IMR-90 (cell line): ENCODE results near the gene YBX1. TPM values are rescaled to one million over a fixed set of nuclear protein-coding genes. Genes with fewer than 3 reads are reported as not detected.

Experiments
- ATAC-seq: fragments of 200-7000 bp; cut with Tn5 transposase; 2 replicates; pipeline ENCODE4 v1.9.1; 2020; ENCODE audit warnings: low read depth, mild to moderate bottlenecking, moderate library complexity
- BruUV-seq: library from RNA; stranded (reverse); fragments of 400-500 nt; replicated peaks from 2 replicates; lab custom pipeline; 2021; lab: Mats Ljungman, UMichigan
- CTCF ChIA-PET: fragments of 300-600 bp; formaldehyde crosslinking; extraction: SDS; loops from one replicate; lab custom pipeline; 2021; ENCODE audit warnings: antibody characterized with exemption; lab: Yijun Ruan, JAX
- POLR2A ChIA-PET: fragments of 300-600 bp; sonication (Branson Sonifier 250); formaldehyde crosslinking; loops from one replicate; lab custom pipeline; 2022; ENCODE audit warnings: antibody characterized with exemption; ENCODE audit not compliant: unreplicated experiment; lab: Charles Lee
- DNase-seq: peaks from one replicate; pipeline ENCODE4 v3.0.0; 2013
- H2AFZ ChIP-seq: replicated peaks from 2 replicates; pipeline ENCODE3; 2013; ENCODE audit warnings: low read length, mild to moderate bottlenecking; ENCODE audit not compliant: poor library complexity
- H2AK5ac ChIP-seq: 2 replicates; pipeline ENCODE4 v1.6.1; 2013; ENCODE audit warnings: low read depth, low read length, inconsistent platforms
- H2AK9ac ChIP-seq: replicated peaks from 2 replicates; pipeline ENCODE3; 2013; ENCODE audit warnings: mild to moderate bottlenecking, low read depth, low read length, moderate library complexity; ENCODE audit not compliant: poor library complexity
- H2BK120ac ChIP-seq: 2 replicates; pipeline ENCODE4 v1.6.1; 2013; ENCODE audit warnings: low read depth, low read length, inconsistent platforms
- H2BK15ac ChIP-seq: 3 replicates; pipeline ENCODE4 v1.6.1; 2013; ENCODE audit warnings: low read depth, low read length, inconsistent platforms
- H2BK20ac ChIP-seq: 2 replicates; pipeline ENCODE4 v1.6.1; 2013; ENCODE audit warnings: low read depth, mild to moderate bottlenecking, inconsistent platforms, low read length, moderate library complexity
- H2BK5ac ChIP-seq: 2 replicates; pipeline ENCODE4 v1.6.1; 2013; ENCODE audit warnings: mild to moderate bottlenecking, low read depth, low read length, inconsistent platforms; ENCODE audit not compliant: poor library complexity, severe bottlenecking
- H3K14ac ChIP-seq: replicated peaks from 2 replicates; pipeline ENCODE4 v1.6.1; 2013; ENCODE audit warnings: low read depth, low read length, inconsistent platforms
- H3K18ac ChIP-seq: 2 replicates; pipeline ENCODE4 v1.6.1; 2013; ENCODE audit warnings: low read depth, low read length, control low read depth
- H3K23ac ChIP-seq: 2 replicates; pipeline ENCODE4 v1.6.1; 2013; ENCODE audit warnings: low read depth, low read length, inconsistent platforms
- H3K27ac ChIP-seq: 2 replicates; pipeline ENCODE4 v1.5.1; 2013; ENCODE audit warnings: mild to moderate bottlenecking, control low read depth, low read length; ENCODE audit not compliant: insufficient read depth
- H3K27me3 ChIP-seq: 2 replicates; pipeline ENCODE4 v1.6.1; 2013; ENCODE audit warnings: low read length; ENCODE audit not compliant: control insufficient read depth, insufficient read depth
- H3K36me3 ChIP-seq: 2 replicates; pipeline ENCODE4 v1.6.1; 2013; ENCODE audit warnings: low read length, mixed read lengths; ENCODE audit not compliant: control insufficient read depth, insufficient read depth
- H3K4ac ChIP-seq: 2 replicates; pipeline ENCODE4 v1.6.1; 2013; ENCODE audit warnings: low read depth, low read length, inconsistent platforms
- H3K4me1 ChIP-seq: 2 replicates; pipeline ENCODE4 v1.6.1; 2013; ENCODE audit warnings: low read length, mixed read lengths; ENCODE audit not compliant: control insufficient read depth, insufficient read depth
- H3K4me2 ChIP-seq: 2 replicates; pipeline ENCODE4 v1.6.1; 2013; ENCODE audit warnings: low read depth, mild to moderate bottlenecking, control low read depth, low read length, moderate library complexity
- H3K4me3 ChIP-seq: 2 replicates; pipeline ENCODE4 v1.5.1; 2013; ENCODE audit warnings: low read depth, mild to moderate bottlenecking, control low read depth, low read length, moderate library complexity; ENCODE audit not compliant: insufficient read depth
- H3K56ac ChIP-seq: 2 replicates; pipeline ENCODE4 v1.6.1; 2013; ENCODE audit warnings: low read length, inconsistent platforms; ENCODE audit not compliant: insufficient read depth; ENCODE audit errors: extremely low read depth
- H3K79me1 ChIP-seq, 2 experiments: 2 replicates each; pipeline ENCODE4 v1.6.1; 2013; ENCODE audit warnings: low read length in 2 of 2, inconsistent platforms in 1 of 2, low read depth in 1 of 2
- H3K9ac ChIP-seq: 2 replicates; pipeline ENCODE4 v1.6.1; 2013; ENCODE audit warnings: low read depth, low read length, control low read depth
- H3K9me1 ChIP-seq: 2 replicates; pipeline ENCODE4 v1.6.1; 2013; ENCODE audit warnings: low read length, inconsistent platforms; ENCODE audit not compliant: insufficient read depth
- H3K9me3 ChIP-seq: 2 replicates; pipeline ENCODE4 v1.6.1; 2013; ENCODE audit warnings: low read length; ENCODE audit not compliant: control insufficient read depth, insufficient read depth
- H4K20me1 ChIP-seq: 2 replicates; pipeline ENCODE4 v1.6.1; 2013; ENCODE audit warnings: low read length, inconsistent platforms; ENCODE audit not compliant: insufficient read depth
- H4K5ac ChIP-seq: 2 replicates; pipeline ENCODE4 v1.6.1; 2013; ENCODE audit warnings: mild to moderate bottlenecking, low read depth, low read length, control low read depth
- H4K8ac ChIP-seq, 2 experiments: 2 replicates each; pipeline ENCODE4 v1.6.1; 2013; ENCODE audit warnings: low read depth in 2 of 2, low read length in 2 of 2, control low read depth in 1 of 2, inconsistent platforms in 1 of 2
- H4K91ac ChIP-seq: 2 replicates; pipeline ENCODE4 v1.6.1; 2013; ENCODE audit warnings: low read depth, low read length, inconsistent platforms; ENCODE audit not compliant: insufficient read depth
- SMC3 ChIP-seq: fragments of 150-350 bp; IDR thresholded peaks from 2 replicates; pipeline ENCODE4 v1.6.1; 2016; ENCODE audit warnings: low read depth, mild to moderate bottlenecking, antibody characterized with exemption, low read length, moderate library complexity
- WGBS, 2 experiments: methylation state at CpG; one replicate each; pipeline versions ENCODE4 v1.1.5 to v1.1.7; 2013; ENCODE audit warnings: missing lambda C conversion rate in 2 of 2; ENCODE audit not compliant: insufficient read length in 1 of 2; ENCODE audit errors: extremely low coverage in 2 of 2; 5-methylcytosine and 5-hydroxymethylcytosine counted together
- dilution Hi-C: fragments of 300-500 bp; cut with HindIII; formaldehyde crosslinking; loops from one replicate; pipeline ENCODE4 v1.14.3; 2018; ENCODE audit warnings: low sequenced_read_pairs; ENCODE audit not compliant: unreplicated experiment
- in situ Hi-C: fragments of 300-500 bp; cut with MboI; formaldehyde crosslinking; loops from 3 replicates; pipeline ENCODE4 v1.14.3; 2019; ENCODE audit warnings: low sequenced_read_pairs, inconsistent platforms, mixed read lengths
- intact Hi-C: fragments of 100-400 bp; cut with micrococcal nuclease; formaldehyde crosslinking; loops from 2 replicates; pipeline ENCODE4 v1.10.0; 2022
- polyA plus RNA-seq, 3 experiments: library from polyadenylated mRNA; depleted of rRNA; stranded (reverse); fragments of >200 nt; gene quantifications; 2 replicates each; pipeline ENCODE4 v1.2.3, GENCODE V29; 2012; ENCODE audit warnings: low replicate concordance in 1 of 3
- total RNA-seq: library from RNA; depleted of rRNA; stranded (reverse); fragments of >200 nt; gene quantifications from 2 replicates; pipeline ENCODE4 v1.2.3, GENCODE V29; 2012
- TF ChIP-seq, protein P1 (sequence below): fragments of 150-350 bp; IDR thresholded peaks from 2 replicates; pipeline ENCODE4 v1.6.1; 2017; ENCODE audit warnings: mild to moderate bottlenecking, antibody characterized with exemption, low read length, low read depth

The YBX1 gene
- total and polyA plus RNA-seq, 2 of the 4 experiments (the other 2 are of a cell fraction): 605 to 843 TPM

- ChIA-PET CTCF (no interaction called here), POLR2A (interaction anchor here (0.5 kb wide), 1 partner anchor 20 kb away, joined by 3 read pairs; no protein-coding TSS in a partner anchor)
- H3K9ac ChIP-seq: no peak overlapping the region
- H3K27ac ChIP-seq: no peak overlapping the region
- DNase-seq: no peak
- no CpG with 5 or more reads among the region's 4 CpGs for WGBS, 2 experiments
- ATAC-seq: no peak
- no peak overlapping the region for H3K18ac ChIP-seq
- H4K91ac ChIP-seq: no peak overlapping the region
- intact Hi-C loops: no loop called here
- dilution Hi-C loops: no loop called here
- in situ Hi-C loops: no loop called here
- H2BK15ac ChIP-seq: no peak overlapping the region
- H3K14ac ChIP-seq: no peak overlapping the region
- no TSS peak for BruUV-seq
- no peak overlapping the region for H3K56ac ChIP-seq
- no peak overlapping the region for H3K4ac ChIP-seq
- H2AFZ ChIP-seq: peak overlapping the region; percentile 52
- H2BK120ac ChIP-seq: no peak overlapping the region
- no peaks in the 10 kb centered on the region for H3K9me3 ChIP-seq
- peaks cover 9% of the 10 kb centered on the region for H4K20me1 ChIP-seq
- H3K4me1 ChIP-seq: no peaks in the 10 kb centered on the region
- no peak overlapping the region for H2BK5ac ChIP-seq
- H3K4me2 ChIP-seq: no peak overlapping the region
- H3K23ac ChIP-seq: no peak overlapping the region
- peaks cover 1% of the 10 kb centered on the region; the same call in 1 of the 2 replicates for H3K9me1 ChIP-seq
- H2AK5ac ChIP-seq: no peak overlapping the region
- H4K8ac ChIP-seq: no peak overlapping the region
- TF ChIP-seq, protein P1, sequence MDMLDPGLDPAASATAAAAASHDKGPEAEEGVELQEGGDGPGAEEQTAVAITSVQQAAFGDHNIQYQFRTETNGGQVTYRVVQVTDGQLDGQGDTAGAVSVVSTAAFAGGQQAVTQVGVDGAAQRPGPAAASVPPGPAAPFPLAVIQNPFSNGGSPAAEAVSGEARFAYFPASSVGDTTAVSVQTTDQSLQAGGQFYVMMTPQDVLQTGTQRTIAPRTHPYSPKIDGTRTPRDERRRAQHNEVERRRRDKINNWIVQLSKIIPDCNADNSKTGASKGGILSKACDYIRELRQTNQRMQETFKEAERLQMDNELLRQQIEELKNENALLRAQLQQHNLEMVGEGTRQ: no peak
- TF ChIP-seq SMC3: no peak
- H4K5ac ChIP-seq: no peak overlapping the region
- H2BK20ac ChIP-seq: no peak overlapping the region
- no peak overlapping the region for H3K4me3 ChIP-seq
- no peak overlapping the region for H2AK9ac ChIP-seq
- no peaks in the 10 kb centered on the region; the same call in 1 of the 2 replicates for H3K27me3 ChIP-seq
- H3K36me3 ChIP-seq: peaks cover 12% of the 10 kb centered on the region
- no peaks in the 10 kb centered on the region; a peak in 1 of 4 replicates for H3K79me1 ChIP-seq
Measured at GRCh38 chr1:42741706-42742105, 59.5 kb downstream of the YBX1 start.
